Right kidney (tissue), 1 donor: ENCODE results near the gene ERBB4.
"Not testable (repeated sequence)": the region's sequence is repeated elsewhere in the genome, so short reads cannot be mapped to it uniquely, and the experiment has no call there.

ENCODE experiments used
- DNase-seq: peaks from one replicate; pipeline ENCODE4 v3.0.0-alpha.2; 2016

ERBB4 gene

GRCh38 chr2:212299333-212299732 lies 239.3 kb downstream of the ERBB4 start:
- DNase-seq, result no peak

- no peak for DNase-seq
Measured at GRCh38 chr2:212295571-212295970, 243.0 kb downstream of the ERBB4 start.

GRCh38 chr2:212294816-212295215 lies 243.8 kb downstream of the ERBB4 start:
- DNase-seq, result no peak

GRCh38 chr2:212289301-212289700 lies 249.3 kb downstream of the ERBB4 start:
- no peak for DNase-seq

- DNase-seq, result no peak
Measured at GRCh38 chr2:212288308-212288707, 250.3 kb downstream of the ERBB4 start.

GRCh38 chr2:212284166-212284565 lies 254.4 kb downstream of the ERBB4 start:
- DNase-seq, result no peak

- no peak for DNase-seq
Measured at GRCh38 chr2:212282671-212283261, 255.8 kb downstream of the ERBB4 start.

GRCh38 chr2:212276813-212277212 lies 261.8 kb downstream of the ERBB4 start:
- DNase-seq, result no peak

GRCh38 chr2:212274215-212274614 lies 264.4 kb downstream of the ERBB4 start:
- DNase-seq, result no peak

- no peak for DNase-seq
Measured at GRCh38 chr2:212271583-212271982, 267.0 kb downstream of the ERBB4 start.

- no peak for DNase-seq
Measured at GRCh38 chr2:212269005-212269404, 269.6 kb downstream of the ERBB4 start.

- no peak for DNase-seq
Measured at GRCh38 chr2:212266297-212266696, 272.3 kb downstream of the ERBB4 start.

- no peak for DNase-seq
Measured at GRCh38 chr2:212265777-212266176, 272.8 kb downstream of the ERBB4 start.

GRCh38 chr2:212264187-212264586 lies 274.4 kb downstream of the ERBB4 start:
- no peak for DNase-seq

GRCh38 chr2:212259226-212259625 lies 279.4 kb downstream of the ERBB4 start:
- no peak for DNase-seq

- DNase-seq, result no peak
Measured at GRCh38 chr2:212254339-212254738, 284.3 kb downstream of the ERBB4 start.

- no peak for DNase-seq
Measured at GRCh38 chr2:212249451-212249850, 289.2 kb downstream of the ERBB4 start.

GRCh38 chr2:212245880-212246279 lies 292.7 kb downstream of the ERBB4 start:
- DNase-seq, result no peak

- no peak for DNase-seq
Measured at GRCh38 chr2:212242724-212243123, 295.9 kb downstream of the ERBB4 start.

GRCh38 chr2:212238152-212238551 lies 300.4 kb downstream of the ERBB4 start:
- not testable (repeated sequence) for DNase-seq

- peak; percentile 10 for DNase-seq
Measured at GRCh38 chr2:212237350-212238095, 301.1 kb downstream of the ERBB4 start.

- DNase-seq, result no peak
Measured at GRCh38 chr2:212228743-212229171, 309.8 kb downstream of the ERBB4 start.

GRCh38 chr2:212227755-212228154 lies 310.8 kb downstream of the ERBB4 start:
- DNase-seq, result no peak

GRCh38 chr2:212226114-212226513 lies 312.5 kb downstream of the ERBB4 start:
- DNase-seq, result no peak
